Glomerular endothelial cell (primary cell): ENCODE data around the gene HOXC10. TPM values are rescaled to one million over a fixed set of nuclear protein-coding genes. Genes with fewer than 3 reads are reported as not detected.

ENCODE experiments used
- DNase-seq: peaks from one replicate; pipeline ENCODE4 v3.0.0-alpha.2; 2011; ENCODE audit warnings: low read depth, low spot score; ENCODE audit errors: extremely low read depth
- total RNA-seq: library from RNA; depleted of rRNA; stranded (reverse); fragments of >200 nt; gene quantifications from 2 replicates; pipeline ENCODE4 v1.2.3, GENCODE V29; 2015

Gene HOXC10
- total RNA-seq, 1 donor from 2014 or later: 6.1 TPM

DNA sequence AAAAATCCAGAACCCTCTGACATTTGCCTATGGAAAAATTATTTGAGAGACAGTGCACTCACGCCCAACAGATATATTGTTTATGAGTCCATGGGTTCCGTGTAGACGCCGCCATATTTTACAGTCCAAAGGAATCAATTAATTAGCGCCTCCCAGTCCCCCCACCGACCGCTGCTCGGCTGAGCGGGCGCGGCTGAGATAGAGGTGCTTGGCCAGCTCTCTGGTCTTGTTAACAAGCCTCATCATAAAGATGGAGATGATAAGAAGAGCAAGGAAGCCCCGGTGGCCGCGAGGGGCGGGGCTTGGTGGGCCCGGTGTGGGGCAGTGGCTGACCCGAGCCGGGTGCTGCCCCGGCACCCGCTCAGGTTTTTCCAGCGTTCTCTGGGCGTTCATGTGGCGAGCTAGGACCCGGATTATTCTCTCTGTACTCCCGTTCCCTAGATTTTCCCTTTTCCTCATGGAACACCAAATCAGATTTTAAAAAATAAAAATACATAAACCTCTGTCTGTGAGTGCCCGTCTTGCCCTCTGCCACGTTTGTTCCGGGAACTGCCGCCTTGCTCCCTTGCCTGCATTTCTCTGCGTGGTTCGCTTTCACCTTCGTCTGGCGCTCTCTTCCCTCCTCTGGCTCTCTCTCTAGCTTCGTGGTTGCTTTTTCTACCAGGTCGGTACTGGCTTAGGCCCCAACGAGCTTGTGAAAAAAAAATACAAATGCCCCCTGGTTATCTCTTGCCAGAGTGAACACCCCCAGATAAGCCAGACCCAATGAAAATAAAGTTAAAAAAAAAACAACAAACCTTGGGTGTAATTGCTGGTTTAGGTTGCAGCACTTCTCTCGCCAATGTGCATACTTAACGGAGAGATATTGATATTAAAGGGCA is 21.3 kb upstream of the HOXC10 start:
- DNase-seq: no peak

GRCh38 chr12:53964315-53964713 is 20.6 kb upstream of the HOXC10 start:
- DNase-seq: no peak

DNA sequence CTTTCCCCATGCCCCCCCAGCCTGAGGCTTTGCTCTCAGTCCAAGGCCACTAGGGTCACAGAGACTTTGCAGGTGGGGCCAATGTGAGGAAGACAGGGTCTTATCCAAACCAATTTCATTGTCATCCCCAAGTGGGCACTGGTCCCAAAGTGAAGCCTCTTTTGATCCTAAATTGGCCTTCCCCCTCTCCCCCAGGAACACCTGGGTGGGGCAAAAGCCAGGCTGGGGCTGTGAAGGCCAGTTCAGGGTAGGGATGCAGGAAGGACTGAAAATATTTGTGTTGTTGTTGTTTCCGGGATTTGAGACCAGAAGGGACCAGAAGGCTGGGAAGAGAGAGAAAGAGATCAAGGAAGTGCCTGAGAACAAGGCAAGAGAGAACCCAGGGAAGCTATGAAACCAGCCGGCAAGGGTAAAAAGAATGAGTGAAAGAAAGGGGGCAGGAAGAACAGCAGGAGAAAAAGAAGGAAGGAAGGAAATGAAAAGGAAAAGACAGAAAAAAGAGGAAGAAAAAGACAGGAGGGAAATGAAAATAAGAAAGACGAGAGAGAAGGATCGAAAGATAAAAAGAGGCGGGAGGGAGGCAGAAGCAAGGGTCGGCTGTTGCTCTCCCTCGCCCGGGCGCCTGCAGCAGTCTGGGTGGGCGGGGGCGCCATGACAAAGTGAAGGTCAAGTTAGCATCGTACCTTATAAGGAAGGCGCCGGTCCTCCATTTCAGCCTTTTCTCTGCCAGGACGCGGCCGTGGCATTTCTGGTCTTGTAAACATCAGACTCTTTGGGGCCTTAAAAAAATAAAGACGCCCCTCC is 19.5 kb upstream of the HOXC10 start:
- no peak for DNase-seq

DNA sequence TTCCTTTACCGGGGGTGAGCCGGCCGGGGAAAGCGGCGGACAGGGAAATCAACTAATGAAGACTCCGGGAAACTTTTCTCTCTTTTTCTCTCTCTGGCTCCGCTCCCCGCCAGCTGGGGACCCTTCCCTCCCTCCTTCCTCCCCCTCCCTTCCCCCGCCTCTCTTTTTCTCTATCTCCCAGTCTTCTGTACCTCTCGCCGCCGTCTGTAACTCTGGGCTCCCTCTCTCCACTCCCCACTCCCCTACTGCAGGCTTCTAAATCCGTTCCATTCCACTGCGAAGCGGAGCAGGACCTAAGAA is 18.9 kb upstream of the HOXC10 start:
- no peak for DNase-seq

DNA sequence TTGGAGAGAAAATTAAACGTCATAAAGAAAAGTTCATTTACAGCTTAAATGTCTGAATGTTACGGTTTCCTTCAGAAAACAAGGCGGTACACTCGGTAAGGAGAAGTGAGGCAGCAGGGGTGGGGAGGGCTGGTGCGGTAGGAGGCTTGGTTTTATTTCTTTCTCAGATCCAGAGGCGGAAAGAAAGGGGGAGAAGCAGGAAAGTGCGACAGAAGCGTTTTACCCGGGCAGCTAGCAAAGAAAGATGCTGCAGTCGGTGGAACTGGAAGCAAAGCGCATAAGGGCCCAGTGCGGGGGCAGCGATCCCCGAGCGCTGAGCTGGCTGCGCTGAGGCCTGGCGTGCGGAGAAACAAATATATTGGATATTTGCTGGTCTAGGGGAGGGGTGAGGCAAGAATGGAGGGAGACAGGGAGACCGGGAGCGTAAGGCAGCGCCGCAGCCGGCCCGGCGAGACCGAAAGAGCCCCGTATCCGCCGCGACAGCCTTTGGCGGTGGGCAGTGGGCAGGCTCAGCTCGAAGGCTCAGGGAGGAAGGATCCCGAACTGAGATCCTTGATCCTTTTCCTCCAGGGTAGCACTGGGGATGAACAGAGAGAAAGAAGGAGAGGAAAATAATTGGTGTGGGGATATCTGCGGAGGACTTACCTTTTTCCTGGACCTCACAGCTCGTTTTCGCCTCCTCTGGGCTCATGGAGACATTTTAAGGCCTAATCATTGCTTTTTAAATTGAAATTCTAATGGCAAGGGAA is 18.4 kb upstream of the HOXC10 start:
- DNase-seq: no peak

- DNase-seq: no peak
Observed at GRCh38 chr12:53967421-53967925, 17.5 kb upstream of the HOXC10 start.

- no peak for DNase-seq
Observed at GRCh38 chr12:53968214-53969127, 16.5 kb upstream of the HOXC10 start.

DNA sequence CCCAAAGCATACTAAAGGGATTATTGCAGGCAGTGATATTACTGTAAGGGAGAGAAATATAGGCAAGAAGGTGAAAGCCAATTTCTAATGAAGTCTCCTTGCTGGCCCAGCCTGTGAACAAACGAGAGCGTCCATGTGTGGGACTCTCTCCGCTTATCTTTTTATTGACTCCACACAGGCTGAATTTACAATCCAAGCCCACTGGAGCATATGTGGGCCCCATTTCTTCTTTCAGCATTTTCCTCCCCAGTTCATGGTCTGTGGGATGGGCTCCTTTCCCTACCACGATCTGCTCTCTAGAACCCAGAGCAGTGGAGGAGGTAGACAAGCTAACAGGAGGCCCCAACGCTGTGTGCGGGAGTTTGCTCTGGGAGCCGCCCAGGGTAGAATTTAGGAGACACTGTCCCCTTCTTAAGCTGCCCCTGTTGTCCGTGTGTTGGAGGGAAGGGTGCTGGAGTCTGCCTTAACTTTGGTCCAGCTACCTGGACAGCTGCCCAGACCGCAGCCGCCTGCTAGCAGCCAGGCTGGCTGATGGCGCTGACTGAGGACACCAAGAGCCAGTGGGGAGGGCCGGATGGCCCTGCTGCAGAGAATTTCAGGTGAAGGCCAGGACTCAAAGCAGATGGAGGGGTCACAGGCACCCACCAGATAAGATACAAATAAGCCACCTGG is 15.2 kb upstream of the HOXC10 start:
- DNase-seq: no peak

- DNase-seq: no peak
Observed at GRCh38 chr12:53970451-53970850, 14.5 kb upstream of the HOXC10 start.

GRCh38 chr12:53971129-53971528 is 13.8 kb upstream of the HOXC10 start:
- no peak for DNase-seq

DNA sequence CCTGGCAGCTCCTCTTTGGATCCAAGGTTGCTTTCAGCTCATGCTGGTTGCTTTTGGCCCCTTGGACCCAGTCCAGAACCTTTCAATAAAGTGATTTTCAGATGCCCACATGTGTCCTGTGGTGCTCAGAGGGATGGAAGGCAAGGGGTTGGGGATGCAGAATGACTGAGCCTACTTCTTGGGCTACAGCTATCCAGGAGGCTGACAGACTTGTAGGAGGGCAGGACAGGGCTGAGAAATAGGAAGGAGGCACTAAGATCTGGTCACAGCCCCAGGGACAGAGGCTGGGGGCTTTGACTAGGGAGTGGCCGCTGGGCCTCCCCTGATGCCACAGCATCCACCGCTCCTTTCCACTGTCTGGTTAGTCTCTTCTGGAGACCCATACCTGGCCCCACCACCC is 13.3 kb upstream of the HOXC10 start:
- no peak for DNase-seq

DNA sequence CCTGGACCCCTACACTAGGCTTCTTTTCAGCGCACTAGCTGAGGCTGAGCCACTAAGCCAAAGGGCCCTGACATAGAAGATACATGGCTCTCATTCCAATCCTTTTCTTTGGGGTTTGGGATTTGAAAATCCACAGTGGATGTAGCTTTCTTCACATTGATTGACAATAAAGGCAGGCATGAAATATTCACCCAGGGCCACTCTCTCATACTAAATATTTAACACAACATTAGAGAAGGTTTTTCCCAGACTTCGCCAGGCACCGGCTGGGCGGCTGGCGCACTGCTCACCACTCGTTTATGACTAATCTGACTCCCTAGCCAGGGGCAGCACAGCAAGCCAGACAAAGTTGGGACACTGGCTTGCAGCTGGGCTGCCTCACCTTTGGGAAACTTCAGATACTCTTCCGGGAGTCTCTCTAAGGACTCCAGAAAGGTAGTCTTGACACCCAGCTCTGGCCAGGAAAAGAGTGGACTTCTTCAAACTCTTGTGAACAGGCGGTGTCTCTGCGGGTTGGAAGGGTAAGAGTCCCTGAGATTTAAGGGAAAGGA is 12.7 kb upstream of the HOXC10 start:
- no peak for DNase-seq

GRCh38 chr12:53972722-53973235 is 12.2 kb upstream of the HOXC10 start, which contains the start of gene HOXC11:
Gene HOXC11 (plus strand): TSS chr12:53973126. CDS start chr12:53973242, 116 bp downstream.
- no peak for DNase-seq

DNA sequence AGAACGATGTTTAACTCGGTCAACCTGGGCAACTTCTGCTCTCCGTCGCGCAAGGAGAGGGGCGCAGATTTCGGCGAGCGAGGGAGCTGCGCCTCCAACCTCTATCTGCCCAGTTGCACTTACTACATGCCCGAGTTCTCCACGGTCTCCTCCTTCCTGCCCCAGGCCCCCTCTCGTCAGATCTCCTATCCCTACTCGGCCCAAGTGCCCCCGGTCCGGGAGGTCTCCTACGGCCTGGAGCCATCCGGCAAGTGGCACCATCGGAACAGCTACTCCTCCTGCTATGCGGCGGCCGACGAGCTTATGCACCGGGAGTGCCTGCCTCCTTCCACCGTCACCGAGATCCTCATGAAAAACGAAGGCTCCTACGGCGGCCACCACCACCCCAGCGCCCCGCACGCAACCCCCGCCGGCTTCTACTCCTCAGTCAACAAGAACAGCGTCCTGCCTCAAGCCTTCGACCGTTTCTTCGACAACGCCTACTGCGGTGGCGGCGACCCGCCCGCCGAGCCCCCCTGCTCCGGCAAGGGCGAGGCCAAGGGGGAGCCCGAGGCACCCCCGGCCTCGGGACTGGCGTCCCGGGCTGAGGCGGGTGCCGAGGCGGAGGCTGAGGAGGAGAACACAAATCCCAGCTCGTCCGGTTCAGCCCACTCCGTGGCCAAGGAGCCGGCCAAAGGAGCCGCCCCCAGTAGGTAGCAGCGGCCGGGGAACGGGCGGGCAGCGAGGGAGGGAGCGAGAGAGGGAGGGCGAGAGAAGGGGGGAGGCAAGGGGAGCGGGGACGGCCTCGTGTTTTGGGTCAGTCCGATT is 11.5 kb upstream of the HOXC10 start:
- DNase-seq: no peak

DNA sequence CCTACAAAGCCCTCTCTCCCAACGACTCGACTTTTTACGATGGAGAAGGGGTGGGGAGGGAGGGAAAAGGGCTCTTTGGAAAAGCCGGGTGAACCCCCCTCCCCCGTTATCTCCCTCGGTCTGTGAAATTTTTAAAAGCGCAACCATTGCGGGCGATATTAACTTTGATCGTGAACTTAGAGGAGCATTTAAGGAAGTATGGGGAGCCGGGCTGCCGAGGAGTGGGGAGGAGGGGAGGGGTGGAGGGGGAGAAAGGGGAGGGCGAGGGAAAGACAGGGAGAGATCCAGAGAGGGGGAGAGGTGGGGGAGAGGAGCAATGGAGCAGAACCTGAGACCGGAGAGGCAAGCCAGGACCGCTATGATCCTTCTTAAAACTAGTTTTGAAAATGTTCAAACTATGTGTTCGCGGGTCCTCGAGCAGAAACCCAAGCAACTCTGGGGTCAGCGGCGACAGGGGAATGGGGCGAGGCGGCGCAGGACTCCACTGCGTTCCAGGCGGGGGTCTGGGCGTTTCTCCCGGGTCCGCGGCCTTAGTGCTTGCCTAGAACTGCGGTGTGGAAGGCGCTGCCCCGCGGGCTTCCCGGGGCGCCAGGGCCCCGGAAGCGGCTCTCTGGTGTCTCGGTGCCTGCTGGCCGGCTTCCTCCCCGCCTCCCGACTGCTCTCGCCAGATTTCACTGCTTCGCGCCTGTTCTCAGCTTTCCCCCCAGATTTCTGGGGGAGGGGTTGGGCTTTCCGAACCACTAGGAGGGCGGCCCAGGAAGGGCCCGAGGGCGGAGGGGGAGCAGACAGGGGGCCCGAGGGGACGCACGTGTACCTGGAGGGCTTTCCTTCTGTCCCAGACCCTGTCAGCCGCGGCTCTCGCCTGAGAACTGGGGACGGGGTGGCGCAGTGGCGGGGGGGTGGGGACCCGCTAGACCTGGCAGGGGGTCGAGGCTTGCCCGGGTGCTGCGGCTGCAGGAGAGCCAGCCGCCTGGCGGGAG is 10.6 kb upstream of the HOXC10 start, which contains the start of gene HOTAIR:
Gene HOTAIR (minus strand): TSS at position 871 of the 980 bp plus-strand sequence.
- no peak for DNase-seq

- DNase-seq: no peak
Observed at GRCh38 chr12:53975064-53975471, 9.9 kb upstream of the HOXC10 start.
